Calu3 (cell line): ENCODE measurements around the gene HMX1. TPM values are rescaled to one million over a fixed set of nuclear protein-coding genes. Genes with fewer than 3 reads are reported as not detected.

Source experiments
- BruUV-seq: library from RNA; stranded (reverse); fragments of 400-500 nt; replicated peaks from 2 replicates; lab custom pipeline; 2021; lab: Mats Ljungman, UMichigan
- CTCF ChIA-PET: fragments of 300-600 bp; sonication (Branson Sonifier 250); formaldehyde crosslinking; loops from one replicate; lab custom pipeline; 2022; ENCODE audit warnings: antibody characterized with exemption; lab: Charles Lee
- DNase-seq: peaks from one replicate; pipeline ENCODE4 v3.0.0; 2022
- H3K27ac Mint-ChIP-seq: one replicate; pipeline ENCODE4 v1.8.0; 2022; ENCODE audit warnings: mixed read lengths; ENCODE audit not compliant: unreplicated experiment
- H3K27me3 Mint-ChIP-seq: one replicate; pipeline ENCODE4 v1.8.0; 2022; ENCODE audit warnings: mixed read lengths; ENCODE audit not compliant: unreplicated experiment
- H3K36me3 Mint-ChIP-seq: one replicate; pipeline ENCODE4 v1.8.0; 2022; ENCODE audit warnings: mild to moderate bottlenecking, moderate library complexity, mixed read lengths; ENCODE audit not compliant: insufficient read depth, unreplicated experiment
- H3K4me1 Mint-ChIP-seq: one replicate; pipeline ENCODE4 v1.8.0; 2022; ENCODE audit warnings: mild to moderate bottlenecking, low read depth, mixed read lengths; ENCODE audit not compliant: unreplicated experiment
- H3K4me3 Mint-ChIP-seq: one replicate; pipeline ENCODE4 v1.8.0; 2022; ENCODE audit warnings: mild to moderate bottlenecking, low read depth, moderate library complexity, mixed read lengths; ENCODE audit not compliant: unreplicated experiment
- H3K9me3 Mint-ChIP-seq: one replicate; pipeline ENCODE4 v1.8.0; 2022; ENCODE audit warnings: low read depth, mixed read lengths; ENCODE audit not compliant: unreplicated experiment
- intact Hi-C: fragments of 100-400 bp; cut with micrococcal nuclease; formaldehyde crosslinking; loops from one replicate; pipeline ENCODE4 v1.10.0; 2022; ENCODE audit not compliant: unreplicated experiment
- total RNA-seq: library from RNA; stranded (reverse); gene quantifications from 2 replicates; pipeline ENCODE4 v1.2.3, GENCODE V29; 2022
- TF ChIP-seq, protein P1 (sequence below): fragments of 200-600 bp; IDR thresholded peaks from one replicate; pipeline ENCODE4 v1.8.0; 2022; ENCODE audit warnings: antibody characterized with exemption; ENCODE audit not compliant: unreplicated experiment

The HMX1 gene
- total RNA-seq, 1 experiment from 2014 or later = not detected

DNA sequence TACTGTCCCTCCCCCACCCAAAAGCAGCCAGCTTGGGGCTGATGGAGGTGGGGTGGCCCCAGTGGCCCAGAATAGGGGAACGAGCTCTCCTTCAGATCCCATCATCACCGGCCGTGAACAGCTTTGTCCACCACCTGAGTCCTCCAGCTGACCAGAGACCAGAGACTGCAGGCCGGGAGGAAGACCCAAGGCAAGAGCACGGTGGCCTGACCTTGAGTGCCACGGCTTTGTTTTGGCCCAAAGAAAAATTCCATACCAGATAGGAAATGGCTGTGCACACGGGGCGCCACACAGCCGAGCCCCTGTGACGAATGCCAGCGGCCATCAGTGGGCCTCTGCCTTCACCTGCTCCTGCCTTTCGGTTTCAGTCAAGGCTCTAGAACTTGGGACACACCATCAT is 5.2 kb downstream of the HMX1 start:
- DNase-seq = no peak
- H3K4me1 Mint-ChIP-seq = no peaks in the 10 kb centered on the region
- H3K36me3 Mint-ChIP-seq = no peaks in the 10 kb centered on the region
- H3K4me3 Mint-ChIP-seq = no peak overlapping the region
- intact Hi-C loops = no loop called here
- no peaks in the 10 kb centered on the region for H3K9me3 Mint-ChIP-seq
- no peak overlapping the region for H3K27ac Mint-ChIP-seq
- CTCF ChIA-PET = no interaction called here
- H3K27me3 Mint-ChIP-seq = peaks cover 71% of the 10 kb centered on the region
- BruUV-seq = no TSS peak
- TF ChIP-seq, protein P1, sequence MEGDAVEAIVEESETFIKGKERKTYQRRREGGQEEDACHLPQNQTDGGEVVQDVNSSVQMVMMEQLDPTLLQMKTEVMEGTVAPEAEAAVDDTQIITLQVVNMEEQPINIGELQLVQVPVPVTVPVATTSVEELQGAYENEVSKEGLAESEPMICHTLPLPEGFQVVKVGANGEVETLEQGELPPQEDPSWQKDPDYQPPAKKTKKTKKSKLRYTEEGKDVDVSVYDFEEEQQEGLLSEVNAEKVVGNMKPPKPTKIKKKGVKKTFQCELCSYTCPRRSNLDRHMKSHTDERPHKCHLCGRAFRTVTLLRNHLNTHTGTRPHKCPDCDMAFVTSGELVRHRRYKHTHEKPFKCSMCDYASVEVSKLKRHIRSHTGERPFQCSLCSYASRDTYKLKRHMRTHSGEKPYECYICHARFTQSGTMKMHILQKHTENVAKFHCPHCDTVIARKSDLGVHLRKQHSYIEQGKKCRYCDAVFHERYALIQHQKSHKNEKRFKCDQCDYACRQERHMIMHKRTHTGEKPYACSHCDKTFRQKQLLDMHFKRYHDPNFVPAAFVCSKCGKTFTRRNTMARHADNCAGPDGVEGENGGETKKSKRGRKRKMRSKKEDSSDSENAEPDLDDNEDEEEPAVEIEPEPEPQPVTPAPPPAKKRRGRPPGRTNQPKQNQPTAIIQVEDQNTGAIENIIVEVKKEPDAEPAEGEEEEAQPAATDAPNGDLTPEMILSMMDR = no peak

DNA sequence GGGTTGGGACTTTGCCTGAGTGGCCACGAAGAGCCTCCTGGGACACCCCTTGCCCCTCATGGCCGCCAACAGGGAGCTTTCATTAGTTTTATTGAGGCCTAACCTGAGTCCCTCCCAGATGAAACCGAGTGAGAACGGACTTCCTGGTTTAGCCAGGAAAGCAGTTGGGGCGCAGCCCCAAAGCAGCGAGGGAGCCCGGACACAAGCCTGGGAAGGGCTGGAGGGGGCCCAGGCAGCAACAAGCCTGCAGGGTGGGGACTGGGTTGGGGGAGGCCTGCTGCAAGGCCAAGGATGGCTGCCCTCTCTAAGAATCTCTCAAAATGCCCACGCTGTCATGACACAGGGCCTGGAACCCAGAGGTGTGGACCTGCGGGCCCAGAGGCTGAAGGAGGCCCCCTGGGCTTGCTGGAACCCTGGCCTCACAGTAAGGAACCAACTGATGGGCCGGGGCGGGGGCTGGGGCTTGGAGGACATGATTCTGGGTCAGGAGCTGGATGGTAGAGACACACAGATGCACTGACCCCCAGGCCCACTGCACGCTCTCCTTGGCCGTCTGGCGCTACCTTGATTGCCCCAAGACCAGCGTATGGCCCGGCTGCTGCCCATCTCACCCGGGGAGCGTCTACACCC is 5.8 kb downstream of the HMX1 start:
- H3K9me3 Mint-ChIP-seq = no peaks in the 10 kb centered on the region
- H3K4me1 Mint-ChIP-seq = no peaks in the 10 kb centered on the region
- no peak for DNase-seq
- peaks cover 66% of the 10 kb centered on the region for H3K27me3 Mint-ChIP-seq
- intact Hi-C loops = no loop called here
- TF ChIP-seq, protein P1 = no peak
- H3K4me3 Mint-ChIP-seq = no peak overlapping the region
- BruUV-seq = no TSS peak
- H3K36me3 Mint-ChIP-seq = no peaks in the 10 kb centered on the region
- CTCF ChIA-PET = no interaction called here
- H3K27ac Mint-ChIP-seq = no peak overlapping the region

DNA sequence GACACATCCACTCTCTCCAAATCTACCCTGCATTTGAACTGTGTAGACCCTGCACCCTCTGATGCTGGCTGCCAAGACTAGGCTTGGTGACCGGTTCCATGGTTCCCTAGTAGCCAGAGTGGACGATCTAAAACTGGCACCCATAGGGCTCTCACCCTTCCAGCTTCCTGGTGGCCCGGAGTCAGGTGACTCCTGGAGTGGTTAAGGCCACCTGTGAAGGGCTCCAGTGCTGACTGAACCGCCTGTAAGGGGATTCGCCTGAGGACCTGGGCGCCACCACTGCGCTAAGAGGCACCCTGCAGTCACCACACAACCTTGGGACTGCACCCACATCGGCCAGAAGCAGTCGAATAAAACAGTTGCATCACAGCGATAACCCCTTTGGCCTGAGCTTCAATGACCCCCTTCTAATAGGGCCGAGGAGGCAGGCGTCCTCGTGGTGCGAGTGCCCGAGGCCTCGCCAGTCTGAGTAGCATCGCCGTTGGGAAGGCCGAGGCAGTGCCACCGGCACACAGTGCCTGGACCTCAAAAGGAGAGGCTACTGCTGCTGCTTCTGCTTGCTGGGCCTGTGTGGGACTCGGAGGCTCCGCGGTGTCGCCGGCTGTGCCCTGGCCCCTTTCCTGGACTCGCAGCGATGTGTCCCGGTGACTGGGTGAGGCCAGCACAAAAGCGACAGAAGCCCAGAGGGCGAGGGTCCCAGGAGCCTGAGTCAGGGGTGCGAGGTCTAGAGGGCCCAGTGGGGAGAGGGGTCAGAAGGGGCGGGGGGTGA is 6.5 kb downstream of the HMX1 start:
- TF ChIP-seq, protein P1 = no peak
- no peaks in the 10 kb centered on the region for H3K36me3 Mint-ChIP-seq
- DNase-seq = no peak
- BruUV-seq = no TSS peak
- intact Hi-C loops = no loop called here
- H3K9me3 Mint-ChIP-seq = no peaks in the 10 kb centered on the region
- no peak overlapping the region for H3K27ac Mint-ChIP-seq
- peaks cover 59% of the 10 kb centered on the region for H3K27me3 Mint-ChIP-seq
- CTCF ChIA-PET = no interaction called here
- no peak overlapping the region for H3K4me3 Mint-ChIP-seq
- H3K4me1 Mint-ChIP-seq = no peaks in the 10 kb centered on the region

DNA sequence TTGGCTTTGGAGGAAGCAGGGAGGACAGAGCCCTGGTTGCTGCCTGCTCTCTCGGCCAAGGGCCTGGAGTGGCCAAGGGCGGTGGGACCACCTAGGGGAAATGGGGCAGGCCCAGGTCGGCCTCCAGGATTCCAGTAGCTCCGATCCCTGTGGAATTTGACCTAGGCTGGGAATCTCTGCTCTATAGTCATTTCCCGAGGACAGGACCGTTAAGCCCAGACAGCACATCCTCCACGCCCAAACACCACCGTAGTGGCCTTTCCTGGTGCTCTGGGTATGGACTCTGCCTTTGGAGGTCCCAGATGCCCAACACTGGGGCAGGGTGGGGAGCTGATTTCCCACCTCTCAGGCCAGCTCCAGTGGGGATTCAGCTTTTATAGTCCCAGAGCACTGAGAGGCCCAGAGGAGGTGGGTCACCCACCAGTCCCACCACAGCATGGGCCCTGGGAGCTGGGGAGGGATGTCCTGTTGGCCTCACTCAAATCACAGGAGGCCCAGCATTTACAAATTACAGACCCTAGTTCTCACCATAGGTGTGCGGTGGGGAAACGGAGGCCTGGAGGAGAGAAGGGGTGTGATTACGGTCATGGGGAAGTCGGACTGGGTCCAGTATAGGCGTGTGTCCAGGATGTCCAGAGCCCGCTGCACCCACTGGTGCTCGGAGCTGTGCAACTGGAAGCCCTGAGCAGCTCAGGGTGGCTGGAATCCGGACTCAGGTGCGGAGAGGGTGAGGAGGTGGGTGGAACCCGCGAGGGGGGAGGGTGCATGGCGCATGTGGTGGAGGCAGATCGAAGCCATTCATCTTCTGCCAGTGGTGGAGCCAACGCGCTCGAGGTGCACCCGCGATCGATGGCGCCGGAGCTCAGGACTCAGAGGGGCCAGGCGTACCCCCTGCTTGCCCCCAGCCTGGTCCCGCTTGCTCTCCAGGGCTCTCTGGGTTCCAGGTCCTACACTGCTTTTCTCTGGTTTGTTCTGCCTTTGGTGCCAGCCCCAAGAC is 7.7 kb downstream of the HMX1 start:
- no peaks in the 10 kb centered on the region for H3K9me3 Mint-ChIP-seq
- no TSS peak for BruUV-seq
- DNase-seq = no peak
- no peak overlapping the region for H3K27ac Mint-ChIP-seq
- no peaks in the 10 kb centered on the region for H3K36me3 Mint-ChIP-seq
- CTCF ChIA-PET = no interaction called here
- no peak overlapping the region for H3K4me3 Mint-ChIP-seq
- H3K4me1 Mint-ChIP-seq = no peaks in the 10 kb centered on the region
- peaks cover 52% of the 10 kb centered on the region for H3K27me3 Mint-ChIP-seq
- TF ChIP-seq, protein P1 = no peak
- intact Hi-C loops = no loop called here
